GM12875 (cell line): ENCODE measurements around the gene RNPEPL1.

Source experiments
- H3K4me3 ChIP-seq: one replicate; pipeline ENCODE4 v1.5.1; 2011; ENCODE audit warnings: low read depth, low read length, control low read depth
- TF ChIP-seq, protein P1 (sequence below): IDR thresholded peaks from 2 replicates; pipeline ENCODE4 v1.5.1; 2011; ENCODE audit warnings: low read depth, mild to moderate bottlenecking, control low read depth, inconsistent platforms, low read length, moderate library complexity, borderline replicate concordance; ENCODE audit not compliant: insufficient read depth

Gene RNPEPL1

DNA sequence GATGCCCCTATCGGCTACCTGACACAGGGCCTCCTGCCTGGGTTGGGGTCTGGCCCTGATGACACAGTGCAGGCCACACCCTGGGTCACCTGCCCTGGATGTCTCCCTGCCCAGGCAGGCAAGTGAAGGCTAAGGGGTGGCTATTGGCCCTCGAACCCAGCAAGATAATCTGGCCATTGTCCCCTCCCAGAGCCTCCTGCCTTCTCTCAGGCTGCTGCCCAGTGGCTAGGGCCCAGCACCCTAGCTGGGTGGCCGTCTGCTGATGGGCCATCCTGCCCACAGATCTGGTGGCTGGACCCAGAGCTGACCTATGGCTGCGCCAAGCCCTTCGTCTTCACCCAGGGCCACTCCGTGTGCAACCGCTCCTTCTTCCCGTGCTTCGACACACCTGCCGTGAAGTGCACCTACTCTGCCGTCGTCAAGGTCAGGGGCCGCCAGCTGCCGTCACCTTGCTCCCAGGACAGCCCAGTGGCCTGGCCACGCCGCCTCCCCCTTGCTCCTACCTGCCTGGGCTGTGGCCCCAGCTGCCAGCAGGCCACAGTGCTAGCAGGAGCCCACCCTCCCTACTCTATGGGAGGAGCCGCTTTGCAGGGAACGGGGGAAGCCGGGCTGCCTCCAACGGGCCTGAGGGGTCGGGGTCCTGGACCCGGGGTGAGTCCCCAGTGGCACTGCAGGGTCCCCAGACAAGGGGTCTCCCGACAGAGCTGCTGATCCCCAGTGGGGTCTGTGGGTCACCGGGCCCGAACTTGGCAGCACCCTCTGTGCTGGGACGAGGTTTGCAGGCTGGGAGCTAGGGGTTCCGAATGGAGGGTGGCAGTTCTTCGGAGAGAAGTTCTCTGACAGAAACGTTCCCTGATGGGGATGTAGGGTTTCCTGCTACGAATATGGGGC, 4.1 kb downstream of the RNPEPL1 start:
- no peak overlapping the region for H3K4me3 ChIP-seq

GRCh38 chr2:240573071-240573515, 4.8 kb downstream of the RNPEPL1 start:
- TF ChIP-seq, protein P1, sequence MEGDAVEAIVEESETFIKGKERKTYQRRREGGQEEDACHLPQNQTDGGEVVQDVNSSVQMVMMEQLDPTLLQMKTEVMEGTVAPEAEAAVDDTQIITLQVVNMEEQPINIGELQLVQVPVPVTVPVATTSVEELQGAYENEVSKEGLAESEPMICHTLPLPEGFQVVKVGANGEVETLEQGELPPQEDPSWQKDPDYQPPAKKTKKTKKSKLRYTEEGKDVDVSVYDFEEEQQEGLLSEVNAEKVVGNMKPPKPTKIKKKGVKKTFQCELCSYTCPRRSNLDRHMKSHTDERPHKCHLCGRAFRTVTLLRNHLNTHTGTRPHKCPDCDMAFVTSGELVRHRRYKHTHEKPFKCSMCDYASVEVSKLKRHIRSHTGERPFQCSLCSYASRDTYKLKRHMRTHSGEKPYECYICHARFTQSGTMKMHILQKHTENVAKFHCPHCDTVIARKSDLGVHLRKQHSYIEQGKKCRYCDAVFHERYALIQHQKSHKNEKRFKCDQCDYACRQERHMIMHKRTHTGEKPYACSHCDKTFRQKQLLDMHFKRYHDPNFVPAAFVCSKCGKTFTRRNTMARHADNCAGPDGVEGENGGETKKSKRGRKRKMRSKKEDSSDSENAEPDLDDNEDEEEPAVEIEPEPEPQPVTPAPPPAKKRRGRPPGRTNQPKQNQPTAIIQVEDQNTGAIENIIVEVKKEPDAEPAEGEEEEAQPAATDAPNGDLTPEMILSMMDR: no peak
- H3K4me3 ChIP-seq: no peak overlapping the region

More for the DNA sequence above, 4.1 kb downstream of the RNPEPL1 start:
- TF ChIP-seq, protein P1: no peak

GRCh38 chr2:240573516-240574385, 5.5 kb downstream of the RNPEPL1 start:
- TF ChIP-seq, protein P1: no peak
- H3K4me3 ChIP-seq: no peak overlapping the region

DNA sequence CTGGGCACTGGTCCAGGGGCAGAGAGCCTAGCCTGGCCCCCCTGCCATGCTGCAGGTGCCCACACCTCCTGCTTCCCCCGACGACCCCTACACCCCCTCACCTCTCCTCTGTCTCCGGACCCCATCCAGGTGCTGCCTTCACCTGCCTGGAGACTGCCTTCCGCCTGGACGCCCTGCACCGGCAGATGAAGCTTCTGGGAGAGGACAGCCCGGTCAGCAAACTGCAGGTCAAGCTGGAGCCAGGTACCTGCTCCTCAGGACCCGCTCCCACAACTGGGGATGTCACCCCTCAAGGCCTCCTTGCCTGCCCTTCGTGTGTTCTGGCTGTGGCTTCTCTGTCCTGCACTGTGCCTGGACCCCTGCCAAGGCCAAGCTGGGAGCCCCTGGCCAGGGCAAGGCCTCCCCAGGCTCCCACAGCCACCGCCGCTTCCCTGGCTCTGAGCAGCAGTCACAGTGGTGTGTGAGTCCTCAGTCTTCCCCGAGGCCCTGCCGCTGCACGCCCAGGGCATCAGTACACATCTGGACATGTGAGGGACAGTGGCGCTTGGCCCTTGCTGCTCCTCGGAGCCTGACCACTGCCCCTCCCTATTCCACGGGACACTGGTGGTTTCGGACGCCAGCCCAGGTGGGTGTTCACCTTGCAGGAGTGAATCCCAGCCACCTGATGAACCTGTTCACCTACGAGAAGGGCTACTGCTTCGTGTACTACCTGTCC, 6.3 kb downstream of the RNPEPL1 start:
- no peak overlapping the region for H3K4me3 ChIP-seq
- TF ChIP-seq, protein P1: no peak

DNA sequence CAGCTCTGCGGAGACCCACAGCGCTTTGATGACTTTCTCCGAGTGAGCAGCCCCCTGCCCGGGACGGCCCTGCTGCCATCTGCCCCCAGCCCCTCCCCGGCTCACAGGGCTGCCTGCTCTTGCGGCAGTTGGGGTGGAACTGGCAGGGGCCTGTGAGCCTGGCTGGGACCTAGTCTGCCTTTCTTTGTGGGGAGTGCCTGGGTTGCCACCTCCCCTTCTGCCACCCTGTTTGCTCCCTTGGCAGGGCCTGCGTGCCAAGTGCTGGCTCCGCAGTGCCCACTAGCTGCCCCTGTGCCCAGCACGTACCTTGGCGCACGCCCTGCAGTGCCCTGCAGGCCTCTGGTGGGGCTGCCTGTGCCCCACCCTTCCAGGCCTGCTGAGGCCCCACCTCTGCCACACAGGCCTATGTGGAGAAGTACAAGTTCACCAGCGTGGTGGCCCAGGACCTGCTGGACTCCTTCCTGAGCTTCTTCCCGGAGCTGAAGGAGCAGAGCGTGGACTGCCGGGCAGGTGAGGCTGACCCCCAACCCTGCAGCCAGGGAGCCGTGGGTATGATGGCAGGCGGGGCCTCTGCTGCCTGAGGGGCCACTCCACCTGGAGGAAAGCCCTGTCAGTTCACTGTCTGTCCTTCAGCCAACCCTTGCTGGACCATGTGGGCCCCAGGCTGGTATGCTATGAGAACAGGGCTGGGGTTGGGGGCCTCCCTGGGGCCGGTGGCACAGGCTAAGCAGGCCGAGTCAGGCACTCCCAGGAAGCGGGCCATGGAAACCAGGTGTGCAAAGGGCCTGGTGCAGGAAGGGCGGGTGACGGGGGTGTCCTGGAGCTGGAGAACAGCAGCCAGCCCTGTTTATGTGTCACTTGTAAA, 7.0 kb downstream of the RNPEPL1 start:
- TF ChIP-seq, protein P1: no peak
- H3K4me3 ChIP-seq: no peak overlapping the region

DNA sequence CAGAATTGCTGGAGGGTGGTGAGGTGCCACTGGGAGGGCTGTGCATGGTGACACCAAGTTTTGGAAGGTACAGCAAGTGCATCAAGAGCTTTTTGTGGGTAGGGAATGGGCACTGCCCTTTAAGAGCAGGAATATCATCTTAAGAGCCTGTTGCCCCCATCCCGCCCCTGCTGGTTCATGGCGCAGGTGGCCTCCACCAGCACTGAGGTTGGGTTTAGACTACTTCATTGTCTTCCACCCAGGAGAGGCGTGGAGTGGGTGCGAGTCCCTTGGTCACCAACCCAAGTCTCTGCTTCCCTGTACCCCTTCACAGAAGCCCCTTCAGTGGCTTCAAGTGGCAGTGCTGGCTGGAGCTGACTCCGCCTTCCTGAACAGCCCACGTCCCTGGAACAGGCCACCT, 7.8 kb downstream of the RNPEPL1 start:
- no peak overlapping the region for H3K4me3 ChIP-seq
- TF ChIP-seq, protein P1: no peak
